Thyroid gland (tissue), 4 donors: ENCODE results near the gene TLE5. TPM values are rescaled to one million over a fixed set of nuclear protein-coding genes. Genes with fewer than 3 reads are reported as not detected.

ENCODE experiments used
- DNase-seq, 2 donors: peaks; one replicate each; pipeline ENCODE4 v3.0.0-alpha.2; 2019
- H3K27ac ChIP-seq, 3 donors: fragments of 200-600 bp; sonication (generic); 1 replicate in 2 of 3; 2 replicates in 1 of 3; pipeline ENCODE4 v1.5.1; 2016 to 2019; ENCODE audit warnings: mild to moderate bottlenecking in 1 of 3, moderate library complexity in 1 of 3
- H3K27me3 ChIP-seq: fragments of 200-600 bp; sonication (generic); one replicate; pipeline ENCODE4 v1.5.1; 2019
- H3K36me3 ChIP-seq, 2 donors: fragments of 200-600 bp; sonication (generic); one replicate each; pipeline ENCODE4 v1.5.1; 2016 to 2019
- H3K4me1 ChIP-seq, 2 donors: fragments of 200-600 bp; sonication (generic); one replicate each; pipeline ENCODE4 v1.5.1; 2017 to 2019
- H3K4me3 ChIP-seq, 3 donors: fragments of 200-600 bp; sonication (generic); replicated peaks in 1 of 3; 1 replicate in 2 of 3; 2 replicates in 1 of 3; pipeline ENCODE4 v1.5.1; 2016; ENCODE audit warnings: mild to moderate bottlenecking in 1 of 3
- H3K9me3 ChIP-seq: fragments of 200-600 bp; sonication (generic); one replicate; pipeline ENCODE4 v1.5.1; 2017
- POLR2A ChIP-seq, 2 donors: fragments of 450-650 bp; IDR thresholded peaks; one replicate each; pipeline ENCODE4 v1.6.1; 2017; ENCODE audit warnings: antibody characterized with exemption in 2 of 2, mild to moderate bottlenecking in 2 of 2, moderate library complexity in 1 of 2
- WGBS, 2 donors: methylation state at CpG; one replicate each; pipeline ENCODE4 v1.1.5; 2017; 5-methylcytosine and 5-hydroxymethylcytosine counted together
- intact Hi-C: fragments of 100-400 bp; cut with DNase I; formaldehyde crosslinking; loops from one replicate; pipeline ENCODE4 v1.15.1; 2023
- total RNA-seq, 4 donors: library from RNA; depleted of rRNA; stranded (reverse); fragments of >200 nt; gene quantifications; one replicate each; pipeline ENCODE4 v1.2.3, GENCODE V29; 2016
- TF ChIP-seq, protein P1 (sequence below), 6 experiments: fragments of 200-600 bp in 3 of 6; fragments of 450-650 bp in 3 of 6; sonication (generic) in 3 of 6; IDR thresholded peaks; one replicate each; pipeline ENCODE4 v1.5.1; 2016 to 2019; ENCODE audit warnings: antibody characterized with exemption in 6 of 6, mild to moderate bottlenecking in 2 of 6, inconsistent platforms in 1 of 6, moderate library complexity in 1 of 6

TLE5 gene
- total RNA-seq, 4 donors from 2014 or later = 398 to 892 (median 498) TPM

DNA sequence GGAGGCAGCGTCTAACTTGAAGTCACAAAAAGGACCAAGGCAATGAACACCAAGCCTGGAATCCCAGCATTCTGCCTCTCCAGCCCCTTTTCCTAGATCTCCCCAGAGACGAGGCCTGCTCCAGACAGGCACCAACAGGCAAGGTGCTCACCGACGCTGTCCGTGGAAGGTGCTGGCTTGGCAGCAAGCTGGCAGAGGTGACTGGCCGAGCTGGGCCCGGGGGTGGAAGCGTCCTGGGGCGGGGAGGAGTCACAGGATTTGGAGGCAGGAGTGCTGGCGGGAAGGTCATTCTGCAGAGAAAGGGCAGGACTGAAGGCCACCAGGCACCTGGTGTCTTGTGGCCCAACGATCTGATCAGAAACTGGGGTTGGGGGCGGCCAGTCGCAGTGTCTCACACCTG is 51.4 kb downstream of the TLE5 start:
- H3K4me1 ChIP-seq = peaks cover 0 to 7% of the 10 kb centered on the region in 2 donors
- DNase-seq = no peak
- 88 to 94% methylated on average over 6 to 13 of the region's 13 CpGs for WGBS, 2 donors
- no peak overlapping the region for H3K4me3 ChIP-seq
- H3K9me3 ChIP-seq = no peaks in the 10 kb centered on the region
- TF ChIP-seq, protein P1, sequence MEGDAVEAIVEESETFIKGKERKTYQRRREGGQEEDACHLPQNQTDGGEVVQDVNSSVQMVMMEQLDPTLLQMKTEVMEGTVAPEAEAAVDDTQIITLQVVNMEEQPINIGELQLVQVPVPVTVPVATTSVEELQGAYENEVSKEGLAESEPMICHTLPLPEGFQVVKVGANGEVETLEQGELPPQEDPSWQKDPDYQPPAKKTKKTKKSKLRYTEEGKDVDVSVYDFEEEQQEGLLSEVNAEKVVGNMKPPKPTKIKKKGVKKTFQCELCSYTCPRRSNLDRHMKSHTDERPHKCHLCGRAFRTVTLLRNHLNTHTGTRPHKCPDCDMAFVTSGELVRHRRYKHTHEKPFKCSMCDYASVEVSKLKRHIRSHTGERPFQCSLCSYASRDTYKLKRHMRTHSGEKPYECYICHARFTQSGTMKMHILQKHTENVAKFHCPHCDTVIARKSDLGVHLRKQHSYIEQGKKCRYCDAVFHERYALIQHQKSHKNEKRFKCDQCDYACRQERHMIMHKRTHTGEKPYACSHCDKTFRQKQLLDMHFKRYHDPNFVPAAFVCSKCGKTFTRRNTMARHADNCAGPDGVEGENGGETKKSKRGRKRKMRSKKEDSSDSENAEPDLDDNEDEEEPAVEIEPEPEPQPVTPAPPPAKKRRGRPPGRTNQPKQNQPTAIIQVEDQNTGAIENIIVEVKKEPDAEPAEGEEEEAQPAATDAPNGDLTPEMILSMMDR (IDR thresholded peaks at IDR 0.05) = no peak
- no peak for TF ChIP-seq POLR2A (IDR thresholded peaks at IDR 0.05)
- H3K36me3 ChIP-seq = peaks cover 50 to 57% of the 10 kb centered on the region in 2 donors
- no peak overlapping the region for H3K27ac ChIP-seq
- H3K27me3 ChIP-seq = no peaks in the 10 kb centered on the region
- intact Hi-C loops = no loop called here

DNA sequence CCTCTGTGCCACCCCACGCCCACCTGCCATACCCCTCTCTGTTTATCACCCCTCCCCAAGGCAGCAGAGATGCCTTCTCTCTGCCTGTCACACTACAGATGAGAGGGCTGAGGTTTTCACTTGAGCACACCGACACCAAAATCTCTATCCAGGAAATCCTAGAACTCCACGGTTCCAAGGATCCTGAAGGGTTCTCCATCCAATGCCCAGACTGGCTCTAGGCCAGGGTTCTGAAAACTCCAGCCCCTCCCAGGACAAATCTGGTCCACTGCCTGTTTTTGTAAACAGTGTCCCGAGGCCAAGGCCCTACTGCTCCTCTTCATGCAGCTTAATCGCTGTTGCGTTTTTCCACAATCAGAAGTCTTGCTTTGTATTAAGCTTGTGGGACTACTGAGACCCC is 53.3 kb downstream of the TLE5 start:
- Histone ChIP-seq H3K27me3 (no peaks in the 10 kb centered on the region), H3K4me1 (peaks cover 0 to 7% of the 10 kb centered on the region in 2 donors), H3K27ac (no peak overlapping the region), H3K36me3 (peaks cover 49 to 51% of the 10 kb centered on the region in 2 donors), H3K4me3 (no peak overlapping the region), H3K9me3 (no peaks in the 10 kb centered on the region)
- TF ChIP-seq, protein P1 (IDR thresholded peaks at IDR 0.05) = no peak
- no peak for TF ChIP-seq POLR2A (IDR thresholded peaks at IDR 0.05)
- intact Hi-C loops = no loop called here
- WGBS, 2 donors = 43 to 62% methylated on average over 6 of the region's 6 CpGs
- peak; percentile 56 to 77 for DNase-seq

DNA sequence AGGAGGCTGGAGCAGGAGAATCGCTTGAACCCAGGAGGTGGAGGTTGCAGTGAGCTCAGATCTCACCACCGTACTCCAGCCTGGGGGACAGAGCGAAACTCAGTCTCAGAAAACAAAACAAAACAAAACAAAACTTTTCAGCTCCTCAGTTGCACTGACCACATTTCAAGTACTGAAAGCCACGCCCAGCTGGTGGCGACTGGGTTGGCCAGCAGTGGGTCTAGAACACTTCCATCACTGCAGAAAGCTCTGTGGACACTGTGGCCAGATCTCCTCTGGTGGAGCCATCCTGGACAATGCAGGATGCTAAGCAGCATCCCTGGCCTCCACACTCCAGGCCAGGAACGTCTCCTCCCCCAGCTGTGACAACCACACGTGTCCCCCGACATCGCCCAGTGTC is 54.3 kb downstream of the TLE5 start:
- peaks cover 41 to 45% of the 10 kb centered on the region in 2 donors for H3K36me3 ChIP-seq
- no peaks in the 10 kb centered on the region for H3K27me3 ChIP-seq
- no peak overlapping the region for H3K27ac ChIP-seq
- no peak for TF ChIP-seq POLR2A (IDR thresholded peaks at IDR 0.05)
- TF ChIP-seq, protein P1 (IDR thresholded peaks at IDR 0.05) = no peak
- no peak overlapping the region for H3K4me3 ChIP-seq
- 73 to 77% methylated on average over 9 of the region's 9 CpGs for WGBS, 2 donors
- no peaks in the 10 kb centered on the region for H3K9me3 ChIP-seq
- DNase-seq = peak in 1 of 2 donors; percentile 14
- H3K4me1 ChIP-seq = peaks cover 0 to 7% of the 10 kb centered on the region in 2 donors
- intact Hi-C loops = no loop called here

DNA sequence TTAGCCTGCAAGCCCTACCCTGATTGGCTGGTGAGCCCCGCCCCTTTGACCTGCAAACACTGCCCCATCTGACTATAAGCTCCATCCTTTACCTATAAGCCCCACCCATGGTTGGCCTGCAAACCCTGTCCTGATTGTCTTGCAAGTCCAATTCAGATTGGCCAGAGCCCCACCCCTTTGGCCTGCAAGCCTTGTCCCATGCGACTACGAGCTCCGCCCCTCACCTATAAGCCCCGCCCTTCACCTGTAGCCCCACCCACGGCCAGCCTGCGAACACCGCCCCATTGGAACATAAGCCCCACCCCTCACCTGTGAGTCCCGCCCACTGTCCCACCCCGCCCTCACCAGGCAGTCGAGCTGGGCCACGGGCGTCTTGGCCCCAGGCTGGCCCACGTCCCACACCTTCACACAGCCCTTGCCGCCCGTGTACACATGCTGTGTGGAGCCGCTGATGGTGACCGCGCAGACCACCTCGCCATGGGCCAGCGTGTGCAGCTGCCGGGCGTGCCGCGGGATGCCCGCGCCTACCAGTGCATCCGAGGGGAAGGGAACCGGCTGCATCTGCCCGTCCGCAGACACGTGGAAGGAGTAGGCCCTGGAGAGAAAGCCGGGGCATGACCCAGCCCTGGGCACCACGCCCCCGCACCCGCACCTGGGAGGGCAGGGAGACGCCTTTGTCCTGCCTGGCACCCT is 56.1 kb downstream of the TLE5 start:
- no peak overlapping the region for H3K27ac ChIP-seq
- intact Hi-C loops = no loop called here

DNA sequence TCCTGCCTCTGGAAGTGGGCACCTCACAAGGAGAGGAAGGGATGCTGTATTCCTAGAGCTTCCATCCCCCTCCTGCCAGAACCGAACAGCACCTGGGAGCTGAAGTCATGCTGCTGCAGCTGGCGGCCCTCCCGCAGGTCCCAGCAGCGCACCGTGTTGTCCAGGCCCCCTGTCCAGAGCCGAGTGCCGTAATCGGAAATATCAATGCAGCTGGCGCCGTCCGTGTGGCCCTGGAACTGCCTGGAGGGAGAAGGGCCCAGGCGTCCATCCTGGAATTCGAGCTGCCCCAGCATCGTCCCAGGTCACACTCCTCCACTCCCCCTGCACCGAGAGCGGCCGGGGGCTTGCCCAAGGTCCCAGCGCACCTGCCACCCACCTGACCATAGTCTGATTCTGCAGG is 57.0 kb downstream of the TLE5 start:
- peaks cover 32 to 33% of the 10 kb centered on the region in 2 donors for H3K36me3 ChIP-seq
- intact Hi-C loops = no loop called here
- WGBS, 2 donors = 91% methylated on average over 11 to 16 of the region's 18 CpGs
- no peak for DNase-seq
- no peak overlapping the region for H3K4me3 ChIP-seq
- H3K9me3 ChIP-seq = no peaks in the 10 kb centered on the region
- no peak overlapping the region for H3K27ac ChIP-seq
- TF ChIP-seq, protein P1 (IDR thresholded peaks at IDR 0.05) = no peak
- no peak for TF ChIP-seq POLR2A (IDR thresholded peaks at IDR 0.05)
- no peaks in the 10 kb centered on the region for H3K27me3 ChIP-seq
- peaks cover 0 to 7% of the 10 kb centered on the region in 2 donors for H3K4me1 ChIP-seq

More for the DNA sequence above, 56.1 kb downstream of the TLE5 start:
- peaks cover 0 to 7% of the 10 kb centered on the region in 2 donors for H3K4me1 ChIP-seq
- no peaks in the 10 kb centered on the region for H3K27me3 ChIP-seq
- H3K4me3 ChIP-seq = no peak overlapping the region
- no peak for DNase-seq
- H3K9me3 ChIP-seq = no peaks in the 10 kb centered on the region
- TF ChIP-seq, protein P1 (IDR thresholded peaks at IDR 0.05) = no peak
- no peak for TF ChIP-seq POLR2A (IDR thresholded peaks at IDR 0.05)
- peaks cover 33 to 41% of the 10 kb centered on the region in 2 donors for H3K36me3 ChIP-seq
- WGBS, 2 donors = 81 to 83% methylated on average over 24 to 25 of the region's 37 CpGs
